MCF 10A (cell line): ENCODE data around the gene NDUFV1. TPM values are rescaled to one million over a fixed set of nuclear protein-coding genes. Genes with fewer than 3 reads are reported as not detected.

Experiments
- BruUV-seq: library from RNA; stranded (reverse); fragments of 400-500 nt; replicated peaks from 2 replicates; lab custom pipeline; 2021; lab: Mats Ljungman, UMichigan
- CTCF ChIA-PET: fragments of 300-600 bp; sonication (Branson Sonifier 250); formaldehyde crosslinking; extraction: SDS; loops from one replicate; lab custom pipeline; 2021; ENCODE audit warnings: antibody characterized with exemption, inconsistent platforms; lab: Yijun Ruan, JAX
- POLR2A ChIA-PET: fragments of 300-600, 350-650 bp; sonication (Branson Sonifier 250); formaldehyde crosslinking; extraction: SDS; loops from one replicate; lab custom pipeline; 2020; ENCODE audit warnings: antibody characterized with exemption, inconsistent platforms; lab: Yijun Ruan, JAX
- DNase-seq: peaks from one replicate; pipeline ENCODE4 v3.0.0-alpha.2; 2018; ENCODE audit not compliant: unreplicated experiment
- H3K27ac Mint-ChIP-seq: one replicate; pipeline ENCODE4 v1.8.0; 2022; ENCODE audit warnings: mild to moderate bottlenecking, low read depth, mixed read lengths; ENCODE audit not compliant: unreplicated experiment
- H3K27me3 Mint-ChIP-seq: one replicate; pipeline ENCODE4 v1.8.0; 2022; ENCODE audit warnings: mixed read lengths; ENCODE audit not compliant: insufficient read depth, unreplicated experiment
- H3K36me3 Mint-ChIP-seq: one replicate; pipeline ENCODE4 v1.8.0; 2022; ENCODE audit warnings: mild to moderate bottlenecking, moderate library complexity, mixed read lengths; ENCODE audit not compliant: insufficient read depth, unreplicated experiment
- H3K4me1 Mint-ChIP-seq: one replicate; pipeline ENCODE4 v1.8.0; 2022; ENCODE audit warnings: mixed read lengths; ENCODE audit not compliant: insufficient read depth, unreplicated experiment
- H3K4me3 Mint-ChIP-seq: one replicate; pipeline ENCODE4 v1.8.0; 2022; ENCODE audit warnings: mild to moderate bottlenecking, moderate library complexity, mixed read lengths; ENCODE audit not compliant: unreplicated experiment
- H3K9me3 Mint-ChIP-seq: one replicate; pipeline ENCODE4 v1.8.0; 2022; ENCODE audit warnings: mixed read lengths; ENCODE audit not compliant: unreplicated experiment
- CTCF ChIP-seq: fragments of 200-600 bp; IDR thresholded peaks from one replicate; pipeline ENCODE4 v1.8.0; 2022; ENCODE audit warnings: antibody characterized with exemption, mild to moderate bottlenecking; ENCODE audit not compliant: unreplicated experiment
- intact Hi-C: fragments of 100-400 bp; cut with micrococcal nuclease; formaldehyde crosslinking; loops from 2 replicates; pipeline ENCODE4 v1.14.1; 2022
- total RNA-seq: library from RNA; stranded (reverse); gene quantifications from 2 replicates; pipeline ENCODE4 v1.2.3, GENCODE V29; 2022

Gene NDUFV1
- total RNA-seq, 1 experiment from 2014 or later = 223 TPM

- POLR2A ChIA-PET = interaction anchor here (0.6 to 2.7 kb wide), 6 partner anchors 9 to 57 kb away, joined by 3 to 34 read pairs (median 3); partner anchors contain the start of genes GSTP1 and NUDT8
- no peak for DNase-seq
- CTCF ChIA-PET = interaction anchor here (0.5 to 4.2 kb wide), 16 partner anchors 10 to 593 kb away, joined by 3 to 34 read pairs (median 4); partner anchors contain the start of genes ACY3 and GSTP1
- intact Hi-C loops = loop anchor here (1.0 kb wide), 3 partner anchors 12 to 57 kb away; partner anchors contain the start of genes NDUFV1 and NUDT8
- no peak for TF ChIP-seq CTCF
- no peaks in the 10 kb centered on the region for H3K36me3 Mint-ChIP-seq
- H3K4me3 Mint-ChIP-seq = no peak overlapping the region
- H3K27me3 Mint-ChIP-seq = no peaks in the 10 kb centered on the region
- no peaks in the 10 kb centered on the region for H3K9me3 Mint-ChIP-seq
- BruUV-seq = no TSS peak
- no peak overlapping the region for H3K27ac Mint-ChIP-seq
- peaks cover 7% of the 10 kb centered on the region for H3K4me1 Mint-ChIP-seq
Observed at GRCh38 chr11:67572305-67572704, 34.4 kb upstream of the NDUFV1 start.

- no peak overlapping the region for H3K4me3 Mint-ChIP-seq
- TF ChIP-seq CTCF = peak; percentile 87
- H3K27me3 Mint-ChIP-seq = no peaks in the 10 kb centered on the region
- intact Hi-C loops = loop anchor here (1.0 kb wide), 3 partner anchors 11 to 56 kb away; partner anchors contain the start of genes NDUFV1 and NUDT8
- peak; percentile 78 for DNase-seq
- POLR2A ChIA-PET = interaction anchor here (0.7 to 2.7 kb wide), 3 partner anchors 9 to 19 kb away, joined by 3 to 34 read pairs (median 6); partner anchors contain the start of gene GSTP1
- no peaks in the 10 kb centered on the region for H3K9me3 Mint-ChIP-seq
- H3K36me3 Mint-ChIP-seq = no peaks in the 10 kb centered on the region
- no peak overlapping the region for H3K27ac Mint-ChIP-seq
- CTCF ChIA-PET = interaction anchor here (0.7 to 4.2 kb wide), 16 partner anchors 11 to 719 kb away, joined by 3 to 34 read pairs (median 4); partner anchors contain the start of genes ACY3 and GSTP1
- peaks cover 7% of the 10 kb centered on the region for H3K4me1 Mint-ChIP-seq
- no TSS peak for BruUV-seq
Observed at GRCh38 chr11:67572747-67573419, 33.9 kb upstream of the NDUFV1 start.

GRCh38 chr11:67574938-67575337, 31.8 kb upstream of the NDUFV1 start:
- intact Hi-C loops = no loop called here
- DNase-seq = no peak
- Mint-ChIP-seq H3K27me3 (peaks cover 8% of the 10 kb centered on the region), H3K27ac (no peak overlapping the region), H3K4me1 (peaks cover 11% of the 10 kb centered on the region), H3K9me3 (no peaks in the 10 kb centered on the region), H3K4me3 (no peak overlapping the region), H3K36me3 (no peaks in the 10 kb centered on the region)
- ChIA-PET POLR2A (interaction anchor here (0.6 kb wide), 1 partner anchor 17 kb away, joined by 3 read pairs; no protein-coding TSS in a partner anchor), CTCF (interaction anchor here (0.6 to 1.0 kb wide), 3 partner anchors 9 to 57 kb away, joined by 3 to 4 read pairs (median 3); no protein-coding TSS in a partner anchor)
- BruUV-seq = no TSS peak
- no peak for TF ChIP-seq CTCF
